ENCODE measurements around the gene NDUFS8. TPM values are rescaled to one million over a fixed set of nuclear protein-coding genes. Genes with fewer than 3 reads are reported as not detected.
A peak's percentile ranks its signal among the peaks of the same experiment; 100 is the strongest.

Gene NDUFS8
- total and polyA plus RNA-seq, 2 of the 13 experiments (the other 11 are each of a cell fraction or from before 2014, with no cell fraction given), result 96.7 to 158 TPM

GRCh38 chr11:68038718-68039525, 8.4 kb downstream of the NDUFS8 start, which contains the start of gene TCIRG1 (continued):
- TF ChIP-seq FOXP1 (IDR thresholded peaks at IDR 0.05) (no peak), FOXP1 (CRISPR knock-in tag; IDR thresholded peaks at IDR 0.05) (no peak), KDM3A (CRISPR knock-in tag; IDR thresholded peaks at IDR 0.05; ENCODE audit: low read depth) (no peak), SALL2 (CRISPR knock-in tag; IDR thresholded peaks at IDR 0.05) (no peak), ZNF33A (CRISPR knock-in tag; IDR thresholded peaks at IDR 0.05; ENCODE audit: borderline replicate concordance) (no peak), NFYC (CRISPR knock-in tag; IDR thresholded peaks at IDR 0.05) (no peak), NR2C2 (CRISPR knock-in tag; IDR thresholded peaks at IDR 0.05; ENCODE audit: borderline replicate concordance) (no peak), ZMYM2 (CRISPR knock-in tag; IDR thresholded peaks at IDR 0.05) (no peak), PCBP2 (optimal IDR thresholded peaks at IDR 0.05; ENCODE audit: low read depth, low read length, poor library complexity, severe bottlenecking) (no peak), TAF15 (IDR thresholded peaks at IDR 0.05; ENCODE audit: low read depth, low read length, poor library complexity, severe bottlenecking) (peak; percentile 72), NCOA2 (CRISPR knock-in tag; IDR thresholded peaks at IDR 0.05) (no peak), DNMT1 (CRISPR knock-in tag; IDR thresholded peaks at IDR 0.05) (no peak), XRCC5 (optimal IDR thresholded peaks at IDR 0.05; ENCODE audit: low read length) (no peak), MIER2 (CRISPR knock-in tag; IDR thresholded peaks at IDR 0.05) (no peak), ZNF513 (CRISPR knock-in tag; conservative IDR thresholded peaks at IDR 0.05) (no peak), ZNF607 (CRISPR knock-in tag; IDR thresholded peaks at IDR 0.05; ENCODE audit: borderline replicate concordance) (peak; percentile 4; the same call in 1 of the 2 replicates), ZNF761 (CRISPR knock-in tag; conservative IDR thresholded peaks at IDR 0.05) (no peak; the same call in 1 of the 2 replicates), SRSF4 (IDR thresholded peaks at IDR 0.05; ENCODE audit: low read depth, low read length, poor library complexity, severe bottlenecking) (no peak), THYN1 (CRISPR knock-in tag; IDR thresholded peaks at IDR 0.05; ENCODE audit: borderline replicate concordance, low read depth) (0 out of 2 replicates have a peak, but pooled peaks have one; percentile 56), ZBTB7A (CRISPR knock-in tag; IDR thresholded peaks at IDR 0.05) (no peak), SMYD3 (CRISPR knock-in tag; IDR thresholded peaks at IDR 0.05) (no peak; the same call in 1 of the 2 replicates), SKI (IDR thresholded peaks at IDR 0.05; ENCODE audit: partially characterized antibody) (peak; percentile 68), ZNF234 (CRISPR knock-in tag; conservative IDR thresholded peaks at IDR 0.05) (0 out of 2 replicates have a peak, but pooled peaks have one; percentile 13), ESRRA (CRISPR knock-in tag; IDR thresholded peaks at IDR 0.05; ENCODE audit: low read depth) (no peak), GABPA (IDR thresholded peaks at IDR 0.05; ENCODE audit: low read depth, low read length) (no peak), GABPA (CRISPR knock-in tag; IDR thresholded peaks at IDR 0.05; ENCODE audit: low read depth) (peak; percentile 9; the same call in 1 of the 2 replicates)
- TF ChIP-seq, protein P1, sequence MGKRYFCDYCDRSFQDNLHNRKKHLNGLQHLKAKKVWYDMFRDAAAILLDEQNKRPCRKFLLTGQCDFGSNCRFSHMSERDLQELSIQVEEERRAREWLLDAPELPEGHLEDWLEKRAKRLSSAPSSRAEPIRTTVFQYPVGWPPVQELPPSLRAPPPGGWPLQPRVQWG (CRISPR knock-in tag; IDR thresholded peaks at IDR 0.05; ENCODE audit: borderline replicate concordance, low read depth), result no peak
- TF ChIP-seq, protein P2, sequence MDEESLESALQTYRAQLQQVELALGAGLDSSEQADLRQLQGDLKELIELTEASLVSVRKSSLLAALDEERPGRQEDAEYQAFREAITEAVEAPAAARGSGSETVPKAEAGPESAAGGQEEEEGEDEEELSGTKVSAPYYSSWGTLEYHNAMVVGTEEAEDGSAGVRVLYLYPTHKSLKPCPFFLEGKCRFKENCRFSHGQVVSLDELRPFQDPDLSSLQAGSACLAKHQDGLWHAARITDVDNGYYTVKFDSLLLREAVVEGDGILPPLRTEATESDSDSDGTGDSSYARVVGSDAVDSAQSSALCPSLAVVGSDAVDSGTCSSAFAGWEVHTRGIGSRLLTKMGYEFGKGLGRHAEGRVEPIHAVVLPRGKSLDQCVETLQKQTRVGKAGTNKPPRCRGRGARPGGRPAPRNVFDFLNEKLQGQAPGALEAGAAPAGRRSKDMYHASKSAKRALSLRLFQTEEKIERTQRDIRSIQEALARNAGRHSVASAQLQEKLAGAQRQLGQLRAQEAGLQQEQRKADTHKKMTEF (CRISPR knock-in tag; IDR thresholded peaks at IDR 0.05), result peak; percentile 76; the same call in 1 of the 2 replicates
